Spinal cord (tissue), 10 donors: ENCODE data around the gene PIGQ. TPM values are rescaled to one million over a fixed set of nuclear protein-coding genes. Genes with fewer than 3 reads are reported as not detected.

ENCODE experiments used
- DNase-seq, 6 donors: peaks; one replicate each; pipeline versions ENCODE4 v3.0.0 to v3.0.0-alpha.2; 2013 to 2015; ENCODE audit warnings: low spot score in 6 of 6, low read depth in 4 of 6
- H3K27ac ChIP-seq: one replicate; pipeline ENCODE4 v1.5.1; 2013; ENCODE audit warnings: low read depth, low read length, control low read depth
- H3K27me3 ChIP-seq: one replicate; pipeline ENCODE4 v1.6.1; 2013; ENCODE audit warnings: low read length; ENCODE audit not compliant: control insufficient read depth, insufficient read depth
- H3K36me3 ChIP-seq: one replicate; pipeline ENCODE4 v1.6.1; 2013; ENCODE audit warnings: low read length; ENCODE audit not compliant: control insufficient read depth, insufficient read depth
- H3K4me1 ChIP-seq: one replicate; pipeline ENCODE4 v1.6.1; 2013; ENCODE audit warnings: low read length; ENCODE audit not compliant: control insufficient read depth, insufficient read depth
- H3K4me3 ChIP-seq: one replicate; pipeline ENCODE4 v1.5.1; 2013; ENCODE audit warnings: low read depth, low read length, control low read depth
- H3K9me3 ChIP-seq: one replicate; pipeline ENCODE4 v1.6.1; 2013; ENCODE audit warnings: low read length; ENCODE audit not compliant: control insufficient read depth, insufficient read depth
- WGBS: methylation state at CpG from one replicate; pipeline ENCODE4 v1.1.5; 2013; ENCODE audit warnings: missing lambda C conversion rate; ENCODE audit not compliant: insufficient coverage; 5-methylcytosine and 5-hydroxymethylcytosine counted together
- polyA plus RNA-seq, 2 donors: library from polyadenylated mRNA; unstranded; fragments of 120-200 nt; gene quantifications; one replicate each; pipeline ENCODE4 v1.2.1, GENCODE V29; 2013; ENCODE audit not compliant: insufficient read length in 2 of 2
- total RNA-seq, 2 donors: library from RNA; depleted of rRNA in 1 of 2; stranded (reverse); fragments of 120-200 nt in 1 of 2; fragments of >200 nt in 1 of 2; gene quantifications; one replicate each; pipeline versions ENCODE4 v1.2.3 to v1.2.4, GENCODE V29; 2013 to 2014
- donor health status: healthy.

The PIGQ gene
- total and polyA plus RNA-seq, 4 donors = 19.1 to 85.7 (median 53.7) TPM

- H3K4me3 ChIP-seq = no peak overlapping the region
- no peak for DNase-seq
- no peaks in the 10 kb centered on the region for H3K27me3 ChIP-seq
- 42% methylated on average over 16 of the region's 16 CpGs for WGBS
- H3K4me1 ChIP-seq = peaks cover 55% of the 10 kb centered on the region
- H3K27ac ChIP-seq = no peak overlapping the region
- no peaks in the 10 kb centered on the region for H3K9me3 ChIP-seq
- peaks cover 35% of the 10 kb centered on the region for H3K36me3 ChIP-seq
Observed at GRCh38 chr16:586047-586644, 16.4 kb downstream of the PIGQ start.

GRCh38 chr16:586645-587590 lies 17.1 kb downstream of the PIGQ start:
- H3K9me3 ChIP-seq = no peaks in the 10 kb centered on the region
- peaks cover 32% of the 10 kb centered on the region for H3K36me3 ChIP-seq
- H3K4me3 ChIP-seq = no peak overlapping the region
- no peak overlapping the region for H3K27ac ChIP-seq
- no peak for DNase-seq
- 77% methylated on average over 10 of the region's 14 CpGs for WGBS
- H3K27me3 ChIP-seq = no peaks in the 10 kb centered on the region
- H3K4me1 ChIP-seq = peaks cover 62% of the 10 kb centered on the region

GRCh38 chr16:588639-588888 lies 18.8 kb downstream of the PIGQ start:
- Histone ChIP-seq H3K9me3 (no peaks in the 10 kb centered on the region), H3K4me3 (peak overlapping the region; percentile 81), H3K4me1 (peaks cover 70% of the 10 kb centered on the region), H3K36me3 (peaks cover 32% of the 10 kb centered on the region), H3K27ac (peak overlapping the region; percentile 97), H3K27me3 (no peaks in the 10 kb centered on the region)
- 0% methylated on average over 21 of the region's 21 CpGs for WGBS
- DNase-seq = peak in 2 of 6 donors; percentile 60 to 64

DNA sequence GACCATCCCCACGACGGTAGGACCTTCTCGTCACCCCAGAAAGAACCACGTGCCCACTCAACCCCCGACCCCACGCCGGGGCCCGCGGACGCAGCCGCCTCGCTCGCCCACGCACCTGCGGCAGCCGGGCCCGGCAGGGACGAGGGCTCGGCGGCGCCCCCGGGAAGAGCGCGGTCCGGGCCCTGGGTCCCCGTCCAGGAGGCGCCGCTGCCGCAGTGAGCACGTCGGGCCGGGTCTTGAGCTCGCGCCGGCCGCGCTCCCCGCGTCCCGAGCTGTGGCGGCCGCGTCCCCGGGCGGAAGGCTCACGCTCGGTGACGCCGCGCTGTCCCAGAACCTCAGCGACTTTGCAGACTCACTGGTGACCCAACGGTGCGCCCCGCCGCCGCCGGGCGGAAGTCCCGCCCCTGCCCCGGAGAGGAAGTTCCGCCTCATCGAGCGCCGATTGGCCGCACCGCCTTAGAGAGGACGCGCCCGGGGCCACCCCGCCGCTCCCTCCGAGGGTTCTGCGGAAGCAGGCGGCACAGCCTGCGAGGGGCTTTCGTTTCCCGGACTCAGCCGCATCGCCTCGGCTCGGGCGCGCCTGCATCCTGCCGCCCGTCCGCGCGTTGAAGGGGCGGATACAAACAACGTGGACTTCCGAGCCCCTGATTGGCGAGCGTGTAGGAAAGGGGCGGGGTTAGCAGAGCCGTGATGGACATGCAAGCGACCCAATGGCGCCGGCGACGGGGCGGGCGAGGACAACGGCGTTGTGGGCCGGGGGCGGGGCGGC lies 19.3 kb downstream of the PIGQ start:
- Histone ChIP-seq H3K4me3 (peak overlapping the region; percentile 81), H3K27me3 (no peaks in the 10 kb centered on the region), H3K36me3 (peaks cover 32% of the 10 kb centered on the region), H3K9me3 (no peaks in the 10 kb centered on the region), H3K27ac (peak overlapping the region; percentile 97), H3K4me1 (peaks cover 73% of the 10 kb centered on the region)
- DNase-seq = peak; percentile 91 to 99 (median 96)
- WGBS = under 1% methylated on average over 107 of the region's 107 CpGs

GRCh38 chr16:589658-590187 lies 20.0 kb downstream of the PIGQ start, which contains the start of gene RAB40C:
RAB40C (plus strand) TSS chr16:590066; CDS start chr16:590292, 226 bp downstream.
- Histone ChIP-seq H3K27ac (peak within 1 kb of the TSS; percentile 97), H3K9me3 (no peaks in the 10 kb centered on the region), H3K4me3 (peak within 1 kb of the TSS; percentile 82), H3K36me3 (peaks cover 35% of the 10 kb centered on the region), H3K27me3 (no peaks in the 10 kb centered on the region), H3K4me1 (peaks cover 76% of the 10 kb centered on the region)
- DNase-seq = peak; percentile 93 to 99 (median 95)
- under 1% methylated on average over 67 of the region's 67 CpGs for WGBS

DNA sequence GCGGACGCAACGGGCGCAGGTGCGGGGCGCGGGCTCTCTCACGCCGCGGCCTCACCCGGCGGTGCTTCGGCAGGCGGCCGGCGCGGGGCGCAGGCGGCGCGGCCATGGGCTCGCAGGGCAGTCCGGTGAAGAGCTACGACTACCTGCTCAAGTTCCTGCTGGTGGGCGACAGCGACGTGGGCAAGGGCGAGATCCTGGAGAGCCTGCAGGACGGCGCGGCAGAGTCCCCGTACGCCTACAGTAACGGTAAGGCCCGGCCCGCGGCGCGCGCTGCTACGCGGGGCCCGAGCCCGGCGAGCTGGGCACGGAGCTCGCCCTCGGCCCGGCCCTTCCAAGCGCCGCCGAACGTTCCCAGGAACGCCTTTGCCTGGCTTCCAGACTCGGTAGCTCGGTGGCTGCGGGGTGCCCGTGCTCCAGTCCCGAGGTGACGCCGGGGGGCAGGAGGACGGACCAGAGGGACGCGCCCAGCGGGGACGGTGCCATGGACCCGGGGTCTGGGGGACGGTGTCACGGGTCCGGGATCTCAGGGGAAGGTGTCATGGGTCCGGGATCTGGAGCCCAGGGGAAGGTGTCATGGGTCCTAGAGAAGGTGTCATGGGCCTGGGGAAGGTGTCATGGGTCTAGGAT lies 20.5 kb downstream of the PIGQ start:
- Histone ChIP-seq H3K4me3 (peak overlapping the region; percentile 82), H3K27me3 (no peaks in the 10 kb centered on the region), H3K4me1 (peaks cover 74% of the 10 kb centered on the region), H3K36me3 (peaks cover 39% of the 10 kb centered on the region), H3K27ac (no peak overlapping the region), H3K9me3 (no peaks in the 10 kb centered on the region)
- WGBS = under 1% methylated on average over 71 of the region's 71 CpGs
- DNase-seq = no peak

GRCh38 chr16:590815-591200 lies 21.0 kb downstream of the PIGQ start:
- Histone ChIP-seq H3K4me1 (peaks cover 69% of the 10 kb centered on the region), H3K36me3 (peaks cover 40% of the 10 kb centered on the region), H3K9me3 (no peaks in the 10 kb centered on the region), H3K4me3 (peak overlapping the region; percentile 82), H3K27me3 (no peaks in the 10 kb centered on the region), H3K27ac (no peak overlapping the region)
- DNase-seq = no peak
- WGBS = 73% methylated on average over 10 of the region's 10 CpGs

GRCh38 chr16:591231-591630 lies 21.5 kb downstream of the PIGQ start:
- no peak for DNase-seq
- 75% methylated on average over 5 of the region's 8 CpGs for WGBS
- H3K4me3 ChIP-seq = peak overlapping the region; percentile 82
- peaks cover 65% of the 10 kb centered on the region for H3K4me1 ChIP-seq
- H3K27me3 ChIP-seq = no peaks in the 10 kb centered on the region
- H3K9me3 ChIP-seq = no peaks in the 10 kb centered on the region
- H3K36me3 ChIP-seq = peaks cover 43% of the 10 kb centered on the region
- no peak overlapping the region for H3K27ac ChIP-seq

GRCh38 chr16:591892-592517 lies 22.2 kb downstream of the PIGQ start:
- no peak overlapping the region for H3K4me3 ChIP-seq
- 88% methylated on average over 14 of the region's 15 CpGs for WGBS
- no peak for DNase-seq
- peaks cover 57% of the 10 kb centered on the region for H3K4me1 ChIP-seq
- H3K9me3 ChIP-seq = no peaks in the 10 kb centered on the region
- H3K36me3 ChIP-seq = peaks cover 48% of the 10 kb centered on the region
- no peak overlapping the region for H3K27ac ChIP-seq
- H3K27me3 ChIP-seq = no peaks in the 10 kb centered on the region
